Measurements from ENCODE around the gene PMF1.

GRCh38 chr1:156270314-156270713 is 57.5 kb downstream of the PMF1 start:
- TF ChIP-seq EZH2 (IDR thresholded peaks at IDR 0.05) (no peak), POLR2AphosphoS5 (IDR thresholded peaks at IDR 0.05; ENCODE audit: borderline replicate concordance, low read depth, low read length) (no peak)
